ENCODE measurements around the gene KMT2A. TPM values are rescaled to one million over a fixed set of nuclear protein-coding genes. Genes with fewer than 3 reads are reported as not detected.

The KMT2A gene
- total RNA-seq, 1 experiment from 2014 or later: 50.4 TPM

- TF ChIP-seq, protein P1, sequence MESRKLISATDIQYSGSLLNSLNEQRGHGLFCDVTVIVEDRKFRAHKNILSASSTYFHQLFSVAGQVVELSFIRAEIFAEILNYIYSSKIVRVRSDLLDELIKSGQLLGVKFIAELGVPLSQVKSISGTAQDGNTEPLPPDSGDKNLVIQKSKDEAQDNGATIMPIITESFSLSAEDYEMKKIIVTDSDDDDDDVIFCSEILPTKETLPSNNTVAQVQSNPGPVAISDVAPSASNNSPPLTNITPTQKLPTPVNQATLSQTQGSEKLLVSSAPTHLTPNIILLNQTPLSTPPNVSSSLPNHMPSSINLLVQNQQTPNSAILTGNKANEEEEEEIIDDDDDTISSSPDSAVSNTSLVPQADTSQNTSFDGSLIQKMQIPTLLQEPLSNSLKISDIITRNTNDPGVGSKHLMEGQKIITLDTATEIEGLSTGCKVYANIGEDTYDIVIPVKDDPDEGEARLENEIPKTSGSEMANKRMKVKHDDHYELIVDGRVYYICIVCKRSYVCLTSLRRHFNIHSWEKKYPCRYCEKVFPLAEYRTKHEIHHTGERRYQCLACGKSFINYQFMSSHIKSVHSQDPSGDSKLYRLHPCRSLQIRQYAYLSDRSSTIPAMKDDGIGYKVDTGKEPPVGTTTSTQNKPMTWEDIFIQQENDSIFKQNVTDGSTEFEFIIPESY (IDR thresholded peaks at IDR 0.05; ENCODE audit: extremely low read depth, insufficient replicate concordance, low read length): no peak
- TF ChIP-seq YY1 (IDR thresholded peaks at IDR 0.05; ENCODE audit: extremely low read depth, insufficient replicate concordance, low read depth, low read length): no peak
- Histone ChIP-seq H4K20me1 (ENCODE audit: insufficient read depth) (no peaks in the 10 kb centered on the region), H2AFZ (ENCODE audit: low read depth, low read length, poor library complexity, severe bottlenecking) (no peak overlapping the region), H3K9ac (ENCODE audit: low read length) (no peak overlapping the region), H3K27me3 (ENCODE audit: insufficient read depth, low read length) (no peaks in the 10 kb centered on the region), H3K4me2 (ENCODE audit: low read length) (no peak overlapping the region), H3K27ac (ENCODE audit: low read depth, low read length) (no peak overlapping the region), H3K9me3 (ENCODE audit: control insufficient read depth in 1 of 2, insufficient read depth in 1 of 2, low read depth in 1 of 2, low read length in 2 of 2) (no peaks in the 10 kb centered on the region), H3K9me2 (ENCODE audit: insufficient read depth) (no peaks in the 10 kb centered on the region), H3K4me3 (replicated peaks in 1 of 2; ENCODE audit: low read depth in 1 of 2, low read length in 2 of 2) (no peak overlapping the region), H3K36me3 (ENCODE audit: control insufficient read depth in 1 of 2, insufficient read depth in 2 of 2, low read length in 2 of 2) (no peaks in the 10 kb centered on the region), H3K79me2 (ENCODE audit: insufficient read depth, low read length) (no peaks in the 10 kb centered on the region), H3K4me1 (ENCODE audit: control insufficient read depth in 1 of 2, insufficient read depth in 2 of 2, low read length in 2 of 2) (peaks cover 0 to 13% of the 10 kb centered on the region in 2 experiments; a peak in 2 of 4 replicates)
- intact Hi-C loops (cut with micrococcal nuclease): no loop called here
- no peak for DNase-seq (ENCODE audit: low read depth, low spot score)
- RAD21 ChIA-PET (ENCODE audit: low non-redundant PET in 1 of 2, low total read pairs in 2 of 2, uncharacterized antibody in 2 of 2, unreplicated experiment in 2 of 2): no interaction called here
- CTCF ChIA-PET: no interaction called here
- POLR2A ChIA-PET: no interaction called here
- BruUV-seq (replicated peaks): no TSS peak
- no peak for ATAC-seq
Observed at GRCh38 chr11:118417801-118418200, 18.5 kb upstream of the KMT2A start.

DNA sequence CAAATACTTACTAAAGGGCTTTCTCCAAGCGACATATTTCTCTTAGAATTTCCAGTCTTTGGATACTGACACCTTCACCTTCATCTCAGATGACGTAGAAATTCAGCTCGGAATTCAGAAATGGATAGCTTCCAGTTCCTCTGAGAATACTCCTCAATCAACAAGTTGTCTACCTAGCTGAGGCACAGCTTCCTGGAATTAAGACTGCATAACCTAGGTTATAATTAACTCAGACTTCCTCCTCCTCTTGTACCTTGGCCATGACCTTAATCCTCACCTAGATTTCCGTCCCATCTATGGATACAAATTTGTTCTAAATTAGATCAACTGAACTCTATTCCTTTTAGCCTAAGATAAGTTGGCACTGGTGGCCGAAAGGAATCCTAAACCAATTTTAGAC, 17.5 kb upstream of the KMT2A start:
- H3K9me3 ChIP-seq (ENCODE audit: control insufficient read depth in 1 of 2, insufficient read depth in 1 of 2, low read depth in 1 of 2, low read length in 2 of 2): no peaks in the 10 kb centered on the region
- no peaks in the 10 kb centered on the region for H3K79me2 ChIP-seq (ENCODE audit: insufficient read depth, low read length)
- H3K9me2 ChIP-seq (ENCODE audit: insufficient read depth): no peaks in the 10 kb centered on the region
- no TSS peak for BruUV-seq (replicated peaks)
- H3K4me2 ChIP-seq (ENCODE audit: low read length): no peak overlapping the region
- no peak overlapping the region for H2AFZ ChIP-seq (ENCODE audit: low read depth, low read length, poor library complexity, severe bottlenecking)
- peaks cover 0 to 19% of the 10 kb centered on the region in 2 experiments; a peak in 2 of 4 replicates for H3K4me1 ChIP-seq (ENCODE audit: control insufficient read depth in 1 of 2, insufficient read depth in 2 of 2, low read length in 2 of 2)
- intact Hi-C loops (cut with micrococcal nuclease): no loop called here
- H4K20me1 ChIP-seq (ENCODE audit: insufficient read depth): no peaks in the 10 kb centered on the region
- no peak for TF ChIP-seq YY1 (IDR thresholded peaks at IDR 0.05; ENCODE audit: extremely low read depth, insufficient replicate concordance, low read depth, low read length)
- TF ChIP-seq, protein P2, sequence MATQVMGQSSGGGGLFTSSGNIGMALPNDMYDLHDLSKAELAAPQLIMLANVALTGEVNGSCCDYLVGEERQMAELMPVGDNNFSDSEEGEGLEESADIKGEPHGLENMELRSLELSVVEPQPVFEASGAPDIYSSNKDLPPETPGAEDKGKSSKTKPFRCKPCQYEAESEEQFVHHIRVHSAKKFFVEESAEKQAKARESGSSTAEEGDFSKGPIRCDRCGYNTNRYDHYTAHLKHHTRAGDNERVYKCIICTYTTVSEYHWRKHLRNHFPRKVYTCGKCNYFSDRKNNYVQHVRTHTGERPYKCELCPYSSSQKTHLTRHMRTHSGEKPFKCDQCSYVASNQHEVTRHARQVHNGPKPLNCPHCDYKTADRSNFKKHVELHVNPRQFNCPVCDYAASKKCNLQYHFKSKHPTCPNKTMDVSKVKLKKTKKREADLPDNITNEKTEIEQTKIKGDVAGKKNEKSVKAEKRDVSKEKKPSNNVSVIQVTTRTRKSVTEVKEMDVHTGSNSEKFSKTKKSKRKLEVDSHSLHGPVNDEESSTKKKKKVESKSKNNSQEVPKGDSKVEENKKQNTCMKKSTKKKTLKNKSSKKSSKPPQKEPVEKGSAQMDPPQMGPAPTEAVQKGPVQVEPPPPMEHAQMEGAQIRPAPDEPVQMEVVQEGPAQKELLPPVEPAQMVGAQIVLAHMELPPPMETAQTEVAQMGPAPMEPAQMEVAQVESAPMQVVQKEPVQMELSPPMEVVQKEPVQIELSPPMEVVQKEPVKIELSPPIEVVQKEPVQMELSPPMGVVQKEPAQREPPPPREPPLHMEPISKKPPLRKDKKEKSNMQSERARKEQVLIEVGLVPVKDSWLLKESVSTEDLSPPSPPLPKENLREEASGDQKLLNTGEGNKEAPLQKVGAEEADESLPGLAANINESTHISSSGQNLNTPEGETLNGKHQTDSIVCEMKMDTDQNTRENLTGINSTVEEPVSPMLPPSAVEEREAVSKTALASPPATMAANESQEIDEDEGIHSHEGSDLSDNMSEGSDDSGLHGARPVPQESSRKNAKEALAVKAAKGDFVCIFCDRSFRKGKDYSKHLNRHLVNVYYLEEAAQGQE (IDR thresholded peaks at IDR 0.05; ENCODE audit: low read depth): no peak
- no peak for TF ChIP-seq CEBPB (IDR thresholded peaks at IDR 0.05; ENCODE audit: low read depth)
- TF ChIP-seq FOSL1 (IDR thresholded peaks at IDR 0.05; ENCODE audit: low read depth): no peak
- TF ChIP-seq SP1 (IDR thresholded peaks at IDR 0.05; ENCODE audit: low read depth): no peak
- TF ChIP-seq POLR2AphosphoS5 (IDR thresholded peaks at IDR 0.05; ENCODE audit: low read depth, low read length): no peak
- no peak for TF ChIP-seq MAX (IDR thresholded peaks at IDR 0.05)
- TF ChIP-seq, protein P3, sequence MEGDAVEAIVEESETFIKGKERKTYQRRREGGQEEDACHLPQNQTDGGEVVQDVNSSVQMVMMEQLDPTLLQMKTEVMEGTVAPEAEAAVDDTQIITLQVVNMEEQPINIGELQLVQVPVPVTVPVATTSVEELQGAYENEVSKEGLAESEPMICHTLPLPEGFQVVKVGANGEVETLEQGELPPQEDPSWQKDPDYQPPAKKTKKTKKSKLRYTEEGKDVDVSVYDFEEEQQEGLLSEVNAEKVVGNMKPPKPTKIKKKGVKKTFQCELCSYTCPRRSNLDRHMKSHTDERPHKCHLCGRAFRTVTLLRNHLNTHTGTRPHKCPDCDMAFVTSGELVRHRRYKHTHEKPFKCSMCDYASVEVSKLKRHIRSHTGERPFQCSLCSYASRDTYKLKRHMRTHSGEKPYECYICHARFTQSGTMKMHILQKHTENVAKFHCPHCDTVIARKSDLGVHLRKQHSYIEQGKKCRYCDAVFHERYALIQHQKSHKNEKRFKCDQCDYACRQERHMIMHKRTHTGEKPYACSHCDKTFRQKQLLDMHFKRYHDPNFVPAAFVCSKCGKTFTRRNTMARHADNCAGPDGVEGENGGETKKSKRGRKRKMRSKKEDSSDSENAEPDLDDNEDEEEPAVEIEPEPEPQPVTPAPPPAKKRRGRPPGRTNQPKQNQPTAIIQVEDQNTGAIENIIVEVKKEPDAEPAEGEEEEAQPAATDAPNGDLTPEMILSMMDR (IDR thresholded peaks at IDR 0.05 in 2 of 3, conservative IDR thresholded peaks at IDR 0.05 in 1 of 3; ENCODE audit: borderline replicate concordance in 1 of 3, insufficient read depth in 1 of 3, low read depth in 2 of 3, low read length in 2 of 3): no peak
- TF ChIP-seq POLR2A (IDR thresholded peaks at IDR 0.05; ENCODE audit: borderline replicate concordance, extremely low read depth, insufficient read depth, insufficient read length): no peak
- DNase-seq (ENCODE audit: low read depth, low spot score) (no peak), ATAC-seq (no peak)
- CTCF ChIA-PET: no interaction called here
- POLR2A ChIA-PET: no interaction called here
- H3K9ac ChIP-seq (ENCODE audit: low read length): no peak overlapping the region
- RAD21 ChIA-PET (ENCODE audit: low non-redundant PET in 1 of 2, low total read pairs in 2 of 2, uncharacterized antibody in 2 of 2, unreplicated experiment in 2 of 2): no interaction called here
- no peak overlapping the region for H3K27ac ChIP-seq (ENCODE audit: low read depth, low read length)
- H3K36me3 ChIP-seq (ENCODE audit: control insufficient read depth in 1 of 2, insufficient read depth in 2 of 2, low read length in 2 of 2): no peaks in the 10 kb centered on the region
- no peaks in the 10 kb centered on the region for H3K27me3 ChIP-seq (ENCODE audit: insufficient read depth, low read length)
- H3K4me3 ChIP-seq (replicated peaks in 1 of 2; ENCODE audit: low read depth in 1 of 2, low read length in 2 of 2): no peak overlapping the region
